GM19467 (cell line): ENCODE data around the gene KCNJ5.

Experiments used
- ATAC-seq: cut with Tn5 transposase; IDR thresholded peaks from one replicate; pipeline ENCODE4 v1.9.1; 2021; ENCODE audit warnings: mild to moderate bottlenecking, moderate library complexity; ENCODE audit not compliant: unreplicated experiment

KCNJ5 gene

DNA sequence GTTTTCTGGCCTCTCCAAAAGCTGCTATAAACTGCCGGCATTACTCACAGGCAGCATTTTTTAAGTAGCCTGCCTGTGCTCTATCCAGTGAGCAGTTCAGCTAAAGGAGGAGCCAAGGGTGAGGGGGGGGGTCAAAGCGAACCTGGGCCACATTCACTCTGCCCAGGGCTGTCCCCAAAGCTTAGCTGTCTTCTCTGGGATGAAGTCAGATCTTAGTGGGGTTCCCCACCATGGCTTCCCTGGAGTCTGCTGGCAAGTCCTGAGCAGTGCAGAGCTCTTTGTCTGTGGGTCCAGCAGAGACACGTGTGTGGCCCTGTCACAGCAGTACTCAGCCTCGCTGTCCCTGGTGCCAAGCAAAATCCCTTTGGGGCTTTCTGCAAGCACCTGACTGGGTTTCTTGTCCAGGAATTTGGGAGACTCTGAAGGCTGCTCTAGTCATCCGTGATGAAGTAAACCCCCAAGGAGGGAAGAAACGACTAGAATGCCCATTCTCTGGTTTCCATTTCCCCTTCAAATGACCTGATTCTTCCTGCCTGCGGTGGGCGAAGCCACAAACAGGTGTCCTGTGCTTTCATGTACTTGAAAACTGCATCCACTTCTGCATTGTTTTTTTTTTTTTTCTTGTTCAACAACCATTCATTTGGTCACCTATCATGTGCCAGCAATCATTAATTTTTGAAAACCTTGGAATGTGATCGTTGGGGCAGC is 2.6 kb downstream of the KCNJ5 start:
- ATAC-seq: peak; percentile 68

DNA sequence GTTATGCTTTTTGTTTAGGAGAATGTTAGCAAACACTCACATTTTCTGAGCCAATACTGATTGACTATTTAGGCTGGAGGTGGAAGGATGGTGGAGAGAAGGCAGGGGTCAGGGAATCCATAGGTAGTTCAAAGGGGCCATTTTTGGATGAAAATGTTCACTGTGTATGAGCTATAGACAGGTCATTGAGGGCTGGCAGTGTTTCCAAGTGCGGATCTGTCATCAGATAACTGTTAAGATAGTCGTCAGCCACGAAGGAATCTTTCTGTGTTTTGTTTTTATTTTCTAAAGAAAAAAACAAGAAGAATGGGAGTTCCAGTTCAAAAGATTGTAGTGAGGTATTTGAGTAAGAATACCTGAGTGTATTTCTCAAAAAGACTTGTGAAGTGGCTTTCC is 3.1 kb downstream of the KCNJ5 start:
- ATAC-seq: no peak

DNA sequence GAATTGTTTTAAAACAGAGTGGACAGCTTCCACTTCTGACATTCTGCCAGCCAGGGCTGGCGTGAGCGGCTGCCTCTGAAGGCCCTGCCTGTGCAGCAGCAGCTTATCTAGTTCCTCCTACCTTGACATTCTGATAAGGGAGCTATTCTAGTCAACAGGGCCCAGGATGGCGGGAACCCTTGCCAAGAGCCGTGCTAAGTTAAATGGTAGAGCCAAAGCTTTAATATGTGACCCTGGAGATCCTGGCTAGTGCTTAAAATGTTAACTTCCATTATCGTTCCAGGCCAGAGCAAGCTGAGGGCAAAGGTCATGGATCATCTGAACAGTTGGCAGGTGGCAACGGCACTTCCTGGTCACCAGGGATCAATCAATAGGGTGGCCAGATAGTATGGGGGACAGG is 3.5 kb downstream of the KCNJ5 start:
- ATAC-seq: no peak

DNA sequence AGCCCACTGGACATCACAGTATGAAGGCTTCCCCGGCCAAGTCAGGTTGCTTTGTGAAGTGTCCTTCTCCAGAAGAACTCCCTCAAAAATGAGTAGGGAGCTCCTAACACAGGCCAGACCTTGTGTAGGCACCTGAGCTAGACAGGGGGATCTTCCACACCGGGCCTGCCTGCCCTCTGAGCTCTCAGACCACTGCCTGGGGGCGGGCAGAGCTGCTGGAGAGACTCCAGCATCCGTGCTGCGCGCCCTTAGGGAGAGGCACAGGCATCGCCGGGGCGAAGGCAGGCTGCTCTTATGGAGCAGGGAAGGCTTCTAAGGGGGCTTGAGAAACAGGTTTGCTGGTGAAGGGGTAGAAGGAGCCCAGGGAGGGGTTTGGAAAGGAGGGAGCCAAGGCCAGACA is 4.4 kb downstream of the KCNJ5 start:
- ATAC-seq: no peak

DNA sequence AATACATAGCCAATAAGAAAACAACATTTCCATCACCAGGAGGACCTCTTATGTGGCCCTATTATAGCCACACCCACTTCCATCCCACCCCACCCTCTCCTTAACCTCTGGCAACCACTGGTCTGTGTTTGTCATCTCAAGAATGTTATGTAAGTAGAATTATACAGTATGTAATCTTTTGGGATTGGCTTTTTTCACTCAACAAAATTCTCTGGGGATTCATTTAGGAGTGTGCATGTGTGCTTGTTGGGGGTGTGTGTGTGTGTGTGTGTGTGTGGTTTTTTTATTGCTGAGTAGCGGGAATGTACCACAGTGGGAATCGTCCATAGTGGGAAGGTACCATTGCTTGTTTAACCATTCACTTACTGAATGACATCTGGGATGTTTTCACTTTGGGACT is 5.2 kb downstream of the KCNJ5 start:
- ATAC-seq: no peak

DNA sequence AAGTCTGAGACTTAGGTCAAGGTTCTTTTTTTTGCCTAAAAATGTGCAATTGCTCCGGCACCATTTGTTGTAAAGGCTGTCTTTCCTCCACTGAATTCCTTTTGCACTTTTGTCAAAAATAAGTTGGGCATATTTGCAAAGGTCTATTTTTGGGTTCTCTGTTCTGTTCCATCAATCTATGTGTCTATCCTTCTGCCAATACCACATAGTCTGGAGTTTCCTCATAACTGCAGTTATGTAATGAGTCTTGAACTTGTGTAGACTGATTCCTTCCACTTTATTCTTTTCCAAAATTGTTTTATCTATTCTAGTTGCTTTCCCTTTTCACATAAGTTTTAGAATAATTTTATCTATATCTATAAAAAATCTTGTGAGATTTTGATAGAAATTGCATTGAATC is 6.7 kb downstream of the KCNJ5 start:
- no peak for ATAC-seq

DNA sequence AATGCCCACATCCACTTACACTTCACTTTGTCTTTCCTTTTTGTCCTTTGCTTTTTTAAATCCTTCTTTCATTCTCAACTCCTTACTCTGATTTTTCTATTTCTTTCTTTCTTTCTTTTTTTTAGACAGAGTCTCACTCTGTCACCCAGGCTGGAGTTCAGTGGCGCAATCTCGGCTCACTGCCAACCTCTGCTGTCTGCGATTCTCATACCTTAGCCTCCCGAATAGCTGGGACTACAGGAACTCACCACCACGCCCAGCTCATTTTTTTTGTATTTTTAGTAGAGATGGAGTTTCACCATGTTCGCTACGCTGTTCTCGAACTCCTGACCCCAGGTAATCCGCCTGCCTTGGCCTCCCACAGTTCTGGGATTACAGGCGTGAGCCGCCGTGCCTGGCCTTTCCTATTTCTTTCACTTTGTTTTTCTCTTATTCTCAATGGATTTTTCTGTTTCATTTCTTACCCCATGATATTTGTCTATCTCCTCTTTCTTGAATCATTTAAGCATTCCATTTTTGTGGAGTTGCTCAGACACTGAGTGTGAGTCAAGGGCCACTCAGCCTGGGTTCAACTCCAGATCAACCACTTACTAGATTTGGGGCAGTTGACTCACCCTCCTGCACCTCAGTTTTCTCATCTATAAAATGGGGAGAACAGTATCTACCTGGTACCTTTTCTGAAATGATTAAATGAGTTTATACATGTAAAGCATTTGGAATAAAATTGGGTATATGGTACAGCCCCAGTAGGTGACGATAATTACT is 7.6 kb downstream of the KCNJ5 start:
- ATAC-seq: no peak

DNA sequence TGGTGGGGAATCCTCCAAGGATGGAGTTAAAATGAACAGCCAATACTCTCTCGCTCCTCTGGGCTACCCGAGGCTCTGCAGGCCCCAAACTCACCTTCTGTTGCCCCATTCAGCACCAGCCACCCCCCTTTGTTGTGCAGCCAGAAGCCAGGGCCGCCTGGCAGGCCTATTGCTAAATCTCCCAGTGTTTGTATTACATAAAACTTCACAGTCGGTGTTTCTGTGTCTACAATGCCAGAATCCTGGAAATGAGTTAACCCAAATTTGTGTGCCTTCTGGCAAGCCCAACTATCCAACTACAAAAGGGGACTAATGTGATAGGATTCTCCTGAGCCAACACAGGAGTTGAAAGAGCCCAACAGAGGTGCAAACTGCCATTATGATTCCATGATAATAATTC is 9.3 kb downstream of the KCNJ5 start:
- no peak for ATAC-seq

DNA sequence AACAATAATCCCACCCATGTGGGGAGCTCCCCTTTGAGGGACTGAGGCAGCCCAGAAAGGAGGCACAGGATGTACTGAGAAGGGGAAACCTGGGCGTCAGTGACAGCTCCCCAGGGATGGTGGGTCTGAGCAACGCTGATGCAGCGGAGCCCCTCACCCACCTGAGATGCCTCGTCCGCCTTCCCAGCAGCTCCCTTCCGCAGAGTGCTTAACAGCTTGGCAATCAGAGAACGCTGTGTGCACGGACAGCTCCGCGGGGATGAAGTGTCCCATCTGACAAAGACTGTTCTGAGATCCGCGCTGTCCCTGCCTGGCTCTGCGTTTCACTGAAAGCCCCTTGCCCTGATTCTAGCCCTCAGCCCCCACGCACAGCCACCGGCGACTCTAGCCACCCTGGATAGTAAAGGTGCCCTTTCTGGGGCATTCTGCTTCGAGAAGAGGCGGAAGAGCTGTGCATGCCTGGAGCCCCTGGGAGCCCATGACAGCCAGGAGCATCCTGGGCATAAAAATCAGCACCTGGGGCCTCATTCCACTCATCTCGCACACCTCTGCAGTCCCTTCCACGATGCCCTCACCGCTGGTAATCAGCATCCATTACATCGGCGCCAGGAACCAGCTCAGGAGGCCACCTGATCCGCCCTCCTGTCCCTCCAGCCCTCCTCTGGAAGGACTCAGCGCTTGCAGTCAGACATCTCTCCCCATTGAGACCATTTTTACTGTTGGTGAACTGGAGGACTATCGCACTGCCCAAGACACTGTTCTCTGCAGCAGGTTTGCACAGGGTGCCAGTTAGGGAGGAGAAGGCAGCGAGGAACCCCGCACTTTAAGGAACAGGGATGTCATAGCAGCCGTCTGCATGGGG is 10.7 kb downstream of the KCNJ5 start:
- no peak for ATAC-seq

DNA sequence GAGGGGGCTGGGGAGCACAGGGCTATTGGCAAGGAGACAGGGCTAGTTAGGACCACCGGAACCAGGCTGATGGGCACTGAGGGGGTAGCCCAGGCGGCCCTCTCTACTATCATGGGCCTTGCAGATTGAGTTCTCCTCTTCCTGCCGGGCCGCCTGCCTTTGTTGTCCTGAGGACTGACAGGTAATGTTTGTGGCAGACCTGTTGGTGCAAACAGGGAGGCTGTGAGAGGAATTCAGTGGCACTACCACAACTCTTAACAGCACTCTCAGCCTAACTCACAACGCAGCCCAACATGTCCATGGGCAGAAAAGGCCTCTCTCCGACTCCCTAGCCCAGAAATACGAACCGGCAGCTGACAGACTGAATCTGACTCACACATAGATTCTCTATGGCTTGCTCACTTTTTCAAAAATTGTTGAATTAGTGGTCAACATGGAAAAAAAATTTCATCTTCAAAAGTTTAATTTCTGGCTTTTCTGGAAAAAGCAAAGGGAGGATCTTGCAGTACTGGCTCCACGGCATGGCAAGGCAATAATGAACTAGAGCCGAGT is 11.4 kb downstream of the KCNJ5 start:
- no peak for ATAC-seq

DNA sequence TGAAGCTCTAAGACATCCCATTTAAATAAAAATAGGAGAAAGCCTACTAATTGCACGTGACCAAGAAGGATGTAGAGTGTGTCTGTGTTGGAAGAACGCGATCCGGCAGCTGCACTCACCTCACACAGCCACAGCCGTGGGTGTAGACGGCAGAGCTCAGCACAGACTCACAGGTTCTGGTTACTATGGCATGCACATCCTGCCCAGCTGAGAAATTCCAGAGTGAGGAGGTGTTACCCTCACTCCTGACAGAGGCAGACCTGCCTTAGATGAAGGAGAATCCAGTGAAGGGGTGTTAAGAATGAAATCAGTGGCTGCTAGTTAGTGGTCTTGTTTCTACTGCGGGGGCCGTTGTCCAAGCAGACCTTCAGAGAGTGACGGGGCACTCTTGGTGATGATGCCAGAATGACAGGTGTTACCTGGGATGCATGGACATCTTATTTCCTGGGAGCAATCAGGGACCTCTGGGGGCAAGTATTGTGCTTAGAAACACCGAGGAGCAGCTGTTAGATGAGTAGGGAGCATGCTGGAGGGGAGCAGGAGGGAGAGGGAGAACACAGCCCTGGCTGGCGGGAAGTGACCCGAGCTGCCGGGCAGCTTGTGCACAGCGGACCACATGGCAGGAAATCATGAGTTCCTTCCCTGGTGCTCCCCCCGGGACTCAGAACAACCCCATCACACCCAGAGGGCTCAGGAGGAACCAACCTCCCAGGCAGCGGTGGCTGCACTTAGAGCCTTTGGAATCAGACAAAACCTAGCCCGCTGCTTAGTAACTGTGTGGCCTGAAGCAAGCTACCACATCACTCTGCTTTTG is 12.3 kb downstream of the KCNJ5 start:
- no peak for ATAC-seq

DNA sequence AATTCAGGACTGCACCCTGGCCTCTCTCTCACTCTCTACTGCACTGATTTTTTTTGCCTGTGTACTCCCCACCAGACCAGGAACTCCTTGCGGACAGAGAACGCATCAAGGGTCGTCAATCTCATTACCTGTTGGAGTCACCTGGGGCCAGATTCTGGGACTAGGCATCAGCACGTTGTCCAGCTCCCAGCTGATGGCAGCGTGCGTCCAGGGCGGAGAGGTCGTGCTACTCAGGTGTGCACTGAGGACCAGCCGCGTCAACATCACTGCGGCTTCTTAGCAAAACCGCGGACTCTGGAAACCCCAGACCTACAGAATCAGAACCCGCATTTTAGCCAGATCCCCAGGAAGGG is 13.1 kb downstream of the KCNJ5 start:
- ATAC-seq: no peak

DNA sequence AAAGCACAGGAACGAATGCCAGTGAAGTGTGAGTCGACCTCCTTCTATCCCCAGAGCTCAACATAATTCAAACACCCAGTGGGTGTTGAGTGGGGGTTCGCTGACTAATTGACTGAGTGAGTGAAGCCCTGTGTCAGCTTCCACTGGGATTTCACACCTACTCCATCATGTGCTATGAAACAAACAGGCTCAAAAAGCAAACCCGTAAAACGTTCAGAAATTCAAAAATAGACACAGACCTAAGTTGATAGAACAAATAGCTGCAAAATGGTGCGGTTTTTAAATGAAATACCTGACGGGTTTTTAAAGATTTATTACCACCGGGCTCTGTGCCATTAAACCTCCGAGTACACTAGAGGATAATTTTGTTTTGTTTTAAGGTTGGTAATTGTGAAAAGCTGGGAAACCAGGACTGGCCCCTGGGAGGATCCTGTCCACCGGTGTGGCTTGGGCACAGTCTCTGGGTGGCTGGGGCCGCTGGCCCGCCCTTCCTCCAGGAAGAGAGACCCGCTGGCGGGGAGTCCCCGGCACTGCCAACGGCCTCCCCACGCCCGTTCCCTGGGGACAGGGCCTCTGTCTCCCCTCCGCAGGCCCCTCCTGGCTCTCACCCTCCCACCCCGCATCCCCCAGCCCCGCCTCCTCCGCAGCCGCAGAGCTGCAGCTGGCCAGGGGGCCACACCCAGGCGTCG is 13.6 kb downstream of the KCNJ5 start:
- no peak for ATAC-seq

DNA sequence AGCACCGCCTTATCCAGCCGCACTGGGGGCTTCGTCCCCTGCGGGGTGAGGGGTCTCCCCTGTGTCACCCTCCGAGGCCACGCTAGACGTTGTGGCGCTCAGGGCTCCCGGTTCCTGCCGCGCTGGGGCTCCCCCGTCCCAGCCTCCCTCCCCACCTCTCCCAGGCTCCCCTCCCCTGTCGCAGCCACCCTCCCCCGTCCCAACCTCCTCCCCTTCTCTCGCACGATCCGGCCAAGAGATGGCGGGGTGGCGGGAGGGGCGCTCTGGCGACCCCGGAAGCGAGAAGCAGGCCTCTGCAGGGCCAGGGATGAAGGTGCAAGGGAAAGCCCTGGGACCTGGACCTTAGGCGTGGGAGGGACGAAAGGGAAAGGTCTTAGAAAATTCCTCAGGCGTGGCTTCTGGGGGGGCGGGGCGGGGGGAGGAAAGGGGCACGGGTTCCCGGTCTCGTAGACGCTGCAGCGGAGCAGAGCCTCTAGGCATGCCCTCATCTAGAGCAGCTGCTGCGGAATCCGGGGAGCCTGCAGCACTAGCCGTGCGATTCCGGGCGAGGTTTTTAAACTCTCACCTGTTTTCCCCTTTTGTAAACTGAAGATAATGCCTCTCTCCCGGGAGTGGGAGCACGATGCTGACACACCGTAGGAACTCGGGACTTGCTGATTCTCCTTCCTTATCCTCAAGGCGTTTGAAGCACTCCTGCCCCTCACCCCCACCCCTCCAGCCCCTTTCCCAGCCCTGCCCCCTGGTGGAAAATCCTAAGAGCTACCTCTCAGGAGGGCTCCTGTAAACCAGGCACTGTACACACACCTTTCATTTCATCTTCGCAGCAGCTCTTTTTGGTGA is 14.4 kb downstream of the KCNJ5 start:
- ATAC-seq: no peak

DNA sequence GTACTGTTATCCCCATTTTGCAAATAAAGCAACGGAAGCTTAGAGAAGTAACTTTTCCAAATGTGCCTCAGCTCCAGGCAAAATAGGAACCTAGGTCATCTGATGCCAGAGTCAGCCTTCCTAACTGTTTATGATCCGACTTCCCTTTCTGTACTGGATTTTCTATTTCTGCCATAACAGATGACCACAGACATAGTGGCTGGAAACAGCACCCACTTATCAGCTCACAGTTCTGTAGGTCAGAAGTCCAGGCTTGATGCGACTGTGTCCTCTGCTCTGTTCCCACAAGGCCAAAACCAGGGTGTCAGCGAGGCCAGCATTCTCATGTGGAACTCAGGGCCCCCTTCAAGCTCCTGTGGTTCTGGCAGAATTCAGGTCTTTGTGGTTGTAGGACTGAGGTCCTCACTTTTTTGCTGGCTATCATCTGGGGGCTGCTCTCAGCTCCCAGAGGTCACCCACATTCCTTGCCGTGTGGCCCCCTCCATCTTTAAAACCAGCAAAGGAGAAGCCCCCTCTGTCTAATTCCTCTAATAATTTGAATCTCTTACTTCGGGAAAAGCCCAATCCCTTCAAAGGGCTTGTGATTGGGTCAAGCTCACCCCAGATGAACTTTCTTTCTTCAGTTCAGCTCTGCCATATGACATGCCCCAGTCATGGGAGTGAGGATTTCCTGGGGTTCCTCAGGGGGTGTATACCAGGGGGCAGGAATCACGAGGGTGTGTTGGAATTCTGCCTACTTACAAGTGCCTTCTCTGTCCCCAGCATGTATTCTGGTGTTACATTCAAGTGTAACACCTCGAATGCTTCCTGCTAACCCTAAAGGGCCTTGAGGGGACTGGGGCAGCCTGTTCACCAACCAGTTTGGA is 15.3 kb downstream of the KCNJ5 start:
- no peak for ATAC-seq

DNA sequence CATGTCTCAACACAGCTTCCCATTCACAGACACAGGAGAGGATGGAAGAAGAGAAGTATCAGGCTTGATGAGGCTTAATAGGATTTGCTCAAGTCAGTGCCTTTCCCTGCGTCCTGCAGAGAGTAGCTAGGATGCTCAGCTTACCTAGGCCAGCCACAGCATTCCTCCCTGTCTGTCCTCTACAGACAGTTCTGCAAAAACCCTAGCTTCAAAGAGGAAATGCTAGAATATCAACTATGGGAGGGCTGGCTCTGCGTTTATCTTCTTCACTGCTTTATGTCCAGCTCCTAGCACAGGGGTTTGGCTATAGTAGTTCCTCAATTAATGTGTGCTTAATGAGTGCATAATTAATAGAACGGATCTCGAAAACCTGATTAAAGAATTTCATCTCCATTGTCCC is 16.4 kb downstream of the KCNJ5 start:
- no peak for ATAC-seq

DNA sequence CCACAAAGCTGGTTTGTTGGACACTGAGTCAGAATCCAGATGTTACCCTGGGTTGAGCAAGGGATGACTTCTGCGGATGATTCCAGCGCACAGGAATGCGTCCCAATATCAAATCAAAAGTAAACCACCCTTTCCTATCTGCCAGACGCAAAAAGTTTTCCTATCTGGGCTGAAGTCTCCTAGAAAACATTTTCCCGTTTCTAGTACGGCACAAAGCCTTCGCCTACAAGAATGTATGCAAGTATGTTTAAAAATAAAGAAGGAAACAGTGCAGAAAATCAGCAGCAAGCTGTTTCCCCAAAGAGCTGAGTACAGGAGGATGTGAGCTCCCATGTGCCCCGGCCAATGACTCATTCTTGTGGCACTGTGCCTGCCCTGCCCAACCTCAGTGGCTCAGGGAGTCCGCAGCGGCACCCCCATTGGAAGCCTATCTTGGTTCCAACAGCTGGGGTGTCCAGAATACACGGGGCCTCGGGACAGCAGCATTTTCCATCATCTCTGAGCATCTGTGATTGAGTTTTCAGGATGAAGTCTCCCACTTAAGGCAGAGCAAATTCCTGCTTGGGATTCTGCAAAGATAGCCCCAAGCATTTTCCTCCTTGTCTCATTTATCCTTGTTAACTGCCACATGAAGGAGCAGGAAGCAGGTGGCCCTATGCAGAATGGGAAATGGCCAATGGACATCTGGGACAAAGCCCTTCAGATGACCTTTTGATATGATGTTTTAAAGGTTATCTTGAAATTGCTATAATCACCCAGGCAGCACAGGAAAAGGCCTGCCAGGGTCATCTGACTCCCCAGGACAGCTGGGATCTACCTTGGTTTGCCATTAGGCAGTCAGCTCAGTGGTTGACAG is 17.5 kb downstream of the KCNJ5 start:
- no peak for ATAC-seq
